Measurements from ENCODE around the gene FOXN3.

The FOXN3 gene

GRCh38 chr14:89185919-89186855 is 230.8 kb downstream of the FOXN3 start:
- TF ChIP-seq CTCF (conservative IDR thresholded peaks at IDR 0.05; ENCODE audit: low read depth, low read length) = peak; percentile 42
- peak; percentile 58 for DNase-seq (ENCODE audit: low read depth)
- no peak overlapping the region for H3K4me3 ChIP-seq (ENCODE audit: low read length)

- no peak overlapping the region for H3K4me3 ChIP-seq (ENCODE audit: low read length)
- no peak for TF ChIP-seq CTCF (conservative IDR thresholded peaks at IDR 0.05; ENCODE audit: low read depth, low read length)
- DNase-seq (ENCODE audit: low read depth) = no peak
Measured at GRCh38 chr14:89184952-89185351, 232.1 kb downstream of the FOXN3 start.

GRCh38 chr14:89182326-89182725 is 234.7 kb downstream of the FOXN3 start:
- TF ChIP-seq CTCF (conservative IDR thresholded peaks at IDR 0.05; ENCODE audit: low read depth, low read length) = no peak
- DNase-seq (ENCODE audit: low read depth) = no peak
- H3K4me3 ChIP-seq (ENCODE audit: low read length) = no peak overlapping the region

GRCh38 chr14:89180546-89180945 is 236.5 kb downstream of the FOXN3 start:
- DNase-seq (ENCODE audit: low read depth) = no peak
- no peak overlapping the region for H3K4me3 ChIP-seq (ENCODE audit: low read length)

GRCh38 chr14:89179891-89180404 is 237.1 kb downstream of the FOXN3 start:
- TF ChIP-seq CTCF (conservative IDR thresholded peaks at IDR 0.05; ENCODE audit: low read depth, low read length) = no peak
- H3K4me3 ChIP-seq (ENCODE audit: low read length) = no peak overlapping the region
- no peak for DNase-seq (ENCODE audit: low read depth)

More at GRCh38 chr14:89180546-89180945, 236.5 kb downstream of the FOXN3 start:
- TF ChIP-seq CTCF (conservative IDR thresholded peaks at IDR 0.05; ENCODE audit: low read depth, low read length) = no peak

GRCh38 chr14:89178800-89179535 is 238.1 kb downstream of the FOXN3 start:
- no peak for TF ChIP-seq CTCF (conservative IDR thresholded peaks at IDR 0.05; ENCODE audit: low read depth, low read length)
- no peak for DNase-seq (ENCODE audit: low read depth)
- H3K4me3 ChIP-seq (ENCODE audit: low read length) = no peak overlapping the region

All from retinal pigment epithelial cell (primary cell).